K562 (cell line): ENCODE data around the gene RBPJ. TPM values are rescaled to one million over a fixed set of nuclear protein-coding genes. Genes with fewer than 3 reads are reported as not detected.

ENCODE experiments used
- ATAC-seq: fragments of 200-7000 bp; cut with Tn5 transposase; 3 replicates; pipeline ENCODE4 v1.9.1; 2020; ENCODE audit warnings: moderate library complexity
- BruUV-seq: library from RNA; stranded (reverse); fragments of 400-500 nt; replicated peaks from 2 replicates; lab custom pipeline; 2021; lab: Mats Ljungman, UMichigan
- CTCF ChIA-PET: fragments of 300-600 bp; formaldehyde crosslinking; extraction: SDS; loops from one replicate; lab custom pipeline; 2021; ENCODE audit warnings: low intra/inter-chr PET ratio; lab: Yijun Ruan, JAX
- POLR2A ChIA-PET: fragments of 300-600, 350-650 bp; sonication (Branson Sonifier 250); formaldehyde crosslinking; extraction: SDS; loops from one replicate; lab custom pipeline; 2021; ENCODE audit warnings: antibody characterized with exemption, inconsistent platforms; lab: Yijun Ruan, JAX
- DNase-seq, 4 experiments: peaks; one replicate each; pipeline versions ENCODE4 v3.0.0 to v3.0.0-alpha.2; 2011 to 2018; ENCODE audit warnings: low spot score in 3 of 4, mixed read lengths in 3 of 4; ENCODE audit errors: extremely low read depth in 1 of 4
- FAIRE-seq: peaks from 2 replicates; lab custom pipeline; 2011; peaks lifted over from hg19 to GRCh38; lab: Jason Lieb, UNC
- H2AFZ ChIP-seq: 2 replicates; pipeline ENCODE4 v1.6.0; 2011; ENCODE audit warnings: low read depth, low read length, control low read depth, inconsistent platforms
- H3K27ac ChIP-seq: fragments of 200-600 bp; 3 replicates; pipeline ENCODE4 v1.8.0; 2011; ENCODE audit warnings: low read depth, mild to moderate bottlenecking, control low read depth, inconsistent platforms, low read length, moderate library complexity, mixed read lengths; ENCODE audit errors: extremely low read depth
- H3K27me3 ChIP-seq, 2 experiments: fragments of 300-600 bp in 1 of 2; 2 replicates in 1 of 2; 3 replicates in 1 of 2; pipeline versions ENCODE4 v1.6.0 to v1.8.0; 2011; ENCODE audit warnings: inconsistent platforms in 2 of 2, low read length in 2 of 2, mild to moderate bottlenecking in 1 of 2, mixed read lengths in 1 of 2, moderate library complexity in 1 of 2; ENCODE audit not compliant: control insufficient read depth in 2 of 2, insufficient read depth in 2 of 2
- H3K36me3 ChIP-seq: fragments of 300-600 bp; 3 replicates; pipeline ENCODE4 v1.8.0; 2011; ENCODE audit warnings: mild to moderate bottlenecking, low read length, inconsistent platforms; ENCODE audit not compliant: control insufficient read depth, insufficient read depth
- H3K4me1 ChIP-seq, 2 experiments: fragments of 200-600 bp in 1 of 2; replicated peaks in 1 of 2; 2 replicates in 1 of 2; 3 replicates in 1 of 2; pipeline versions ENCODE4 v1.5.1 to v1.8.0; 2011; ENCODE audit warnings: inconsistent platforms in 2 of 2, low read length in 2 of 2, mild to moderate bottlenecking in 1 of 2, mixed read lengths in 1 of 2, moderate library complexity in 1 of 2; ENCODE audit not compliant: control insufficient read depth in 2 of 2, insufficient read depth in 2 of 2
- H3K4me2 ChIP-seq: 2 replicates; pipeline ENCODE4 v1.6.1; 2011; ENCODE audit warnings: low read length, control low read depth, inconsistent platforms, mixed read lengths; ENCODE audit not compliant: insufficient read depth
- H3K4me3 ChIP-seq: fragments of 200-600 bp; sonication (generic), shearing (Covaris generic); 2 replicates; pipeline ENCODE4 v1.5.1; 2016; ENCODE audit warnings: control low read depth, inconsistent platforms
- H3K79me2 ChIP-seq: fragments of 200-600 bp; 3 replicates; pipeline ENCODE4 v1.8.0; 2011; ENCODE audit warnings: low read length, inconsistent platforms; ENCODE audit not compliant: control insufficient read depth, insufficient read depth
- H3K9ac ChIP-seq, 2 experiments: 2 replicates each; pipeline versions ENCODE4 v1.6.0 to v1.6.1; 2011; ENCODE audit warnings: low read depth in 2 of 2, low read length in 2 of 2, control low read depth in 1 of 2, inconsistent platforms in 1 of 2, mild to moderate bottlenecking in 1 of 2, mixed read lengths in 1 of 2; ENCODE audit not compliant: insufficient read depth in 1 of 2
- H3K9me1 ChIP-seq: one replicate; pipeline ENCODE4 v1.6.0; 2011; ENCODE audit warnings: inconsistent platforms, mild to moderate bottlenecking, low read length, moderate library complexity; ENCODE audit not compliant: control insufficient read depth, insufficient read depth
- H3K9me3 ChIP-seq: replicated peaks from 2 replicates; pipeline ENCODE4 v1.5.1; 2011; ENCODE audit warnings: low read depth, low read length, inconsistent platforms; ENCODE audit not compliant: control insufficient read depth, insufficient read depth
- H4K20me1 ChIP-seq: replicated peaks from 2 replicates; pipeline ENCODE4 v1.6.1; 2011; ENCODE audit warnings: low read length, inconsistent platforms, mixed read lengths; ENCODE audit not compliant: control insufficient read depth, insufficient read depth
- CCAR2 ChIP-seq: fragments of 200-400 bp; formaldehyde crosslinking; IDR thresholded peaks from 2 replicates; pipeline ENCODE4 v1.6.1; 2017; ENCODE audit warnings: mild to moderate bottlenecking, low read depth, low read length
- HNRNPUL1 ChIP-seq: fragments of 200-400 bp; formaldehyde crosslinking; IDR thresholded peaks from 2 replicates; pipeline ENCODE4 v1.6.1; 2017; ENCODE audit warnings: low read length
- KLF6 ChIP-seq: fragments of 250-450 bp; sonication (Bioruptor Pico); IDR thresholded peaks from 2 replicates; pipeline ENCODE4 v1.4.0; 2020; ENCODE audit warnings: mild to moderate bottlenecking, moderate library complexity, borderline replicate concordance
- NFYB ChIP-seq: IDR thresholded peaks from 2 replicates; pipeline ENCODE4 v1.6.1; 2011; ENCODE audit warnings: mild to moderate bottlenecking, moderate library complexity; ENCODE audit not compliant: insufficient read length; ENCODE audit errors: extremely low read depth
- RAD21 ChIP-seq, 2 experiments: fragments of 250-450 bp in 1 of 2; fragments of 450-650 bp in 1 of 2; sonication (Bioruptor Pico) in 1 of 2; formaldehyde crosslinking in 1 of 2; IDR thresholded peaks in 1 of 2; conservative IDR thresholded peaks in 1 of 2; 2 replicates each; pipeline versions ENCODE4 v1.4.0 to v1.8.0; 2020 to 2022; ENCODE audit warnings: mild to moderate bottlenecking in 2 of 2, moderate library complexity in 1 of 2
- SMARCB1 ChIP-seq: IDR thresholded peaks from 2 replicates; pipeline ENCODE4 v1.6.1; 2011; ENCODE audit warnings: improper control_type of control experiment, low read depth; ENCODE audit not compliant: insufficient read length
- SPI1 ChIP-seq: IDR thresholded peaks from 2 replicates; pipeline ENCODE4 v1.6.1; 2011; ENCODE audit warnings: low read depth, low read length, control low read depth, borderline replicate concordance
- TAF1 ChIP-seq: IDR thresholded peaks from 2 replicates; pipeline ENCODE4 v1.6.1; 2011; ENCODE audit warnings: mild to moderate bottlenecking, low read length, moderate library complexity; ENCODE audit not compliant: insufficient read depth, control insufficient read depth, severe bottlenecking; ENCODE audit errors: extremely low read depth
- U2AF1 ChIP-seq: fragments of 200-400 bp; formaldehyde crosslinking; optimal IDR thresholded peaks from 2 replicates; pipeline ENCODE3; 2017; ENCODE audit warnings: mild to moderate bottlenecking, low read depth, low read length, moderate library complexity
- ZSCAN32 ChIP-seq: fragments of 450-650 bp; formaldehyde crosslinking; IDR thresholded peaks from 2 replicates; pipeline ENCODE4 v1.4.0; 2020; ENCODE audit warnings: mild to moderate bottlenecking, moderate library complexity
- WGBS: fragments of 100-300 bp; shearing (Covaris generic); methylation state at CpG from one replicate; pipeline ENCODE4 v1.1.6; 2016; ENCODE audit warnings: low coverage, mixed read lengths; ENCODE audit not compliant: insufficient coverage; ENCODE audit errors: missing lambda C conversion rate; 5-methylcytosine and 5-hydroxymethylcytosine counted together
- in situ Hi-C: fragments of 300-500 bp; cut with MboI; formaldehyde crosslinking; loops from 4 replicates; pipeline ENCODE4 v1.15.0; 2018; ENCODE audit warnings: inconsistent platforms, mixed read lengths
- intact Hi-C: fragments of 100-400 bp; cut with micrococcal nuclease; formaldehyde crosslinking; loops from 2 replicates; pipeline ENCODE4 v1.14.2; 2022
- polyA plus RNA-seq, 8 experiments: library from polyadenylated mRNA; depleted of rRNA in 4 of 8; stranded (reverse) in 5 of 8; unstranded in 3 of 8; fragments of >200 nt; fragmentation: Nextera tagmentation in 2 of 8; fragmentation: Illumina TruSeq in 1 of 8; extraction: Ambion mirVana in 2 of 8; extraction: Trizol in 1 of 8; gene quantifications; 2 replicates each; pipeline versions ENCODE4 v1.2.1 to v1.2.3, GENCODE V29; 2011 to 2014; ENCODE audit warnings: inconsistent platforms in 1 of 8, missing spikeins in 1 of 8
- total RNA-seq, 7 experiments: library from RNA; depleted of rRNA in 6 of 7; stranded (reverse); fragments of >200 nt in 6 of 7; fragmentation: Illumina TruSeq in 2 of 7; extraction: Trizol in 2 of 7; gene quantifications; 2 replicates each; pipeline versions ENCODE4 v1.2.1 to v1.2.3, GENCODE V29; 2011 to 2021; ENCODE audit warnings: low replicate concordance in 1 of 7
- TF ChIP-seq, protein P1 (sequence below): fragments of 250-450 bp; sonication (Bioruptor Pico); IDR thresholded peaks from 2 replicates; pipeline ENCODE4 v1.5.0; 2021; ENCODE audit warnings: mild to moderate bottlenecking, borderline replicate concordance
- TF ChIP-seq, protein P2 (sequence below): IDR thresholded peaks from 2 replicates; pipeline ENCODE4 v1.6.1; 2012; ENCODE audit warnings: low read depth, low read length, improper control_type of control experiment, borderline replicate concordance
- TF ChIP-seq, protein P3 (sequence below): fragments of 450-650 bp; conservative IDR thresholded peaks from 2 replicates; pipeline ENCODE4 v1.6.1; 2016; ENCODE audit warnings: missing genetic modification characterization, low read depth, mild to moderate bottlenecking, missing compliant biosample characterization, moderate library complexity

The RBPJ gene
- total and polyA plus RNA-seq, 9 of the 15 experiments (the other 6 are each of a cell fraction or from before 2014, with no cell fraction given): 17.2 to 49.4 (median 33.8) TPM

DNA sequence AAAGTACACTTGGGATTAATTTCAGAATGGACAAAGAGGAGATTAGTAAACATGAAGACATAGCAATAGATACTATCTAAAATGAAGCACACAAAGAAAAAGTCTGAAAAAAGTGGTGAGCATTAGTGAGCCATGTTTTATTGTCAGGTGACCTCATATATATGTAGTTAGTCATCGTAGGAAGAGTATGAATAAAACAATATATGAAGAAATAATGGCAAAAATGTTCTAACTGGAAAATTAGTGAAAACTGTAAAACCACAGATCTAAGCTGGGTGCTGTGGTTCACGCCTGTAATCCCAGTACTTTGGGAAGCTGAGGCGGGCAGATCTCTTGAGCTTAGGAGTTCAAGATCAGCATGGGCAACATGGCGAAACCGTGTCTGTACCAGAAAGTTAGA lies 67.9 kb downstream of the RBPJ start:
- ChIA-PET POLR2A (interaction anchor here (0.6 to 1.1 kb wide), 2 partner anchors 19 to 49 kb away, joined by 3 to 4 read pairs; no protein-coding TSS in a partner anchor), CTCF (no interaction called here)
- FAIRE-seq (no peak), ATAC-seq (no peak), DNase-seq (no peak)
- Histone ChIP-seq H3K36me3 (peaks cover 20% of the 10 kb centered on the region), H3K4me2 (no peak overlapping the region), H3K4me1 (no peaks in the 10 kb centered on the region), H4K20me1 (no peaks in the 10 kb centered on the region), H3K27me3 (no peaks in the 10 kb centered on the region), H3K27ac (no peak overlapping the region), H3K4me3 (no peak overlapping the region), H3K9me3 (no peaks in the 10 kb centered on the region), H2AFZ (no peak overlapping the region), H3K9me1 (no peaks in the 10 kb centered on the region), H3K79me2 (no peaks in the 10 kb centered on the region), H3K9ac (no peak overlapping the region)
- in situ Hi-C loops: no loop called here
- WGBS: 96% methylated on average over 5 of the region's 5 CpGs
- intact Hi-C loops: no loop called here
- TF ChIP-seq CCAR2 (no peak), TAF1 (no peak), SMARCB1 (no peak), HNRNPUL1 (no peak), ZSCAN32 (CRISPR knock-in tag) (no peak), KLF6 (CRISPR knock-in tag) (no peak), SPI1 (no peak), U2AF1 (no peak), NFYB (no peak), RAD21 (CRISPR knock-in tag; conservative IDR thresholded peaks at IDR 0.05 in 1 of 2, IDR thresholded peaks at IDR 0.05 in 1 of 2) (no peak)
- TF ChIP-seq, protein P1, sequence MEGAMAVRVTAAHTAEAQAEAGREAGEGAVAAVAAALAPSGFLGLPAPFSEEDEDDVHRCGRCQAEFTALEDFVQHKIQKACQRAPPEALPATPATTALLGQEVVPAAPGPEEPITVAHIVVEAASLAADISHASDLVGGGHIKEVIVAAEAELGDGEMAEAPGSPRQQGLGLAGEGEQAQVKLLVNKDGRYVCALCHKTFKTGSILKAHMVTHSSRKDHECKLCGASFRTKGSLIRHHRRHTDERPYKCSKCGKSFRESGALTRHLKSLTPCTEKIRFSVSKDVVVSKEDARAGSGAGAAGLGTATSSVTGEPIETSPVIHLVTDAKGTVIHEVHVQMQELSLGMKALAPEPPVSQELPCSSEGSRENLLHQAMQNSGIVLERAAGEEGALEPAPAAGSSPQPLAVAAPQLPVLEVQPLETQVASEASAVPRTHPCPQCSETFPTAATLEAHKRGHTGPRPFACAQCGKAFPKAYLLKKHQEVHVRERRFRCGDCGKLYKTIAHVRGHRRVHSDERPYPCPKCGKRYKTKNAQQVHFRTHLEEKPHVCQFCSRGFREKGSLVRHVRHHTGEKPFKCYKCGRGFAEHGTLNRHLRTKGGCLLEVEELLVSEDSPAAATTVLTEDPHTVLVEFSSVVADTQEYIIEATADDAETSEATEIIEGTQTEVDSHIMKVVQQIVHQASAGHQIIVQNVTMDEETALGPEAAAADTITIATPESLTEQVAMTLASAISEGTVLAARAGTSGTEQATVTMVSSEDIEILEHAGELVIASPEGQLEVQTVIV (CRISPR knock-in tag): no peak
- TF ChIP-seq, protein P2, sequence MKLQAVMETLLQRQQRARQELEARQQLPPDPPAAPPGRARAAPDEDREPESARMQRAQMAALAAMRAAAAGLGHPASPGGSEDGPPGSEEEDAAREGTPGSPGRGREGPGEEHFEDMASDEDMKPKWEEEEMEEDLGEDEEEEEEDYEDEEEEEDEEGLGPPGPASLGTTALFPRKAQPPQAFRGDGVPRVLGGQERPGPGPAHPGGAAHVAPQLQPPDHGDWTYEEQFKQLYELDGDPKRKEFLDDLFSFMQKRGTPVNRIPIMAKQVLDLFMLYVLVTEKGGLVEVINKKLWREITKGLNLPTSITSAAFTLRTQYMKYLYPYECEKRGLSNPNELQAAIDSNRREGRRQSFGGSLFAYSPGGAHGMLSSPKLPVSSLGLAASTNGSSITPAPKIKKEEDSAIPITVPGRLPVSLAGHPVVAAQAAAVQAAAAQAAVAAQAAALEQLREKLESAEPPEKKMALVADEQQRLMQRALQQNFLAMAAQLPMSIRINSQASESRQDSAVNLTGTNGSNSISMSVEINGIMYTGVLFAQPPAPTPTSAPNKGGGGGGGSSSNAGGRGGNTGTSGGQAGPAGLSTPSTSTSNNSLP: no peak
- TF ChIP-seq, protein P3, sequence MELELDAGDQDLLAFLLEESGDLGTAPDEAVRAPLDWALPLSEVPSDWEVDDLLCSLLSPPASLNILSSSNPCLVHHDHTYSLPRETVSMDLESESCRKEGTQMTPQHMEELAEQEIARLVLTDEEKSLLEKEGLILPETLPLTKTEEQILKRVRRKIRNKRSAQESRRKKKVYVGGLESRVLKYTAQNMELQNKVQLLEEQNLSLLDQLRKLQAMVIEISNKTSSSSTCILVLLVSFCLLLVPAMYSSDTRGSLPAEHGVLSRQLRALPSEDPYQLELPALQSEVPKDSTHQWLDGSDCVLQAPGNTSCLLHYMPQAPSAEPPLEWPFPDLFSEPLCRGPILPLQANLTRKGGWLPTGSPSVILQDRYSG: no peak
- no TSS peak for BruUV-seq
